Measurements from ENCODE around the gene NLRC5.

Gene NLRC5

GRCh38 chr16:57041182-57042156 is 52.1 kb downstream of the NLRC5 start:
- peak overlapping the region; percentile 45 for H3K4me3 ChIP-seq (ENCODE audit: low read depth, low read length)
- DNase-seq (ENCODE audit: low read depth): peak; percentile 89
- TF ChIP-seq, protein P1, sequence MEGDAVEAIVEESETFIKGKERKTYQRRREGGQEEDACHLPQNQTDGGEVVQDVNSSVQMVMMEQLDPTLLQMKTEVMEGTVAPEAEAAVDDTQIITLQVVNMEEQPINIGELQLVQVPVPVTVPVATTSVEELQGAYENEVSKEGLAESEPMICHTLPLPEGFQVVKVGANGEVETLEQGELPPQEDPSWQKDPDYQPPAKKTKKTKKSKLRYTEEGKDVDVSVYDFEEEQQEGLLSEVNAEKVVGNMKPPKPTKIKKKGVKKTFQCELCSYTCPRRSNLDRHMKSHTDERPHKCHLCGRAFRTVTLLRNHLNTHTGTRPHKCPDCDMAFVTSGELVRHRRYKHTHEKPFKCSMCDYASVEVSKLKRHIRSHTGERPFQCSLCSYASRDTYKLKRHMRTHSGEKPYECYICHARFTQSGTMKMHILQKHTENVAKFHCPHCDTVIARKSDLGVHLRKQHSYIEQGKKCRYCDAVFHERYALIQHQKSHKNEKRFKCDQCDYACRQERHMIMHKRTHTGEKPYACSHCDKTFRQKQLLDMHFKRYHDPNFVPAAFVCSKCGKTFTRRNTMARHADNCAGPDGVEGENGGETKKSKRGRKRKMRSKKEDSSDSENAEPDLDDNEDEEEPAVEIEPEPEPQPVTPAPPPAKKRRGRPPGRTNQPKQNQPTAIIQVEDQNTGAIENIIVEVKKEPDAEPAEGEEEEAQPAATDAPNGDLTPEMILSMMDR (IDR thresholded peaks at IDR 0.05; ENCODE audit: insufficient read depth, low read depth, low read length, missing control alignments): no peak

DNA sequence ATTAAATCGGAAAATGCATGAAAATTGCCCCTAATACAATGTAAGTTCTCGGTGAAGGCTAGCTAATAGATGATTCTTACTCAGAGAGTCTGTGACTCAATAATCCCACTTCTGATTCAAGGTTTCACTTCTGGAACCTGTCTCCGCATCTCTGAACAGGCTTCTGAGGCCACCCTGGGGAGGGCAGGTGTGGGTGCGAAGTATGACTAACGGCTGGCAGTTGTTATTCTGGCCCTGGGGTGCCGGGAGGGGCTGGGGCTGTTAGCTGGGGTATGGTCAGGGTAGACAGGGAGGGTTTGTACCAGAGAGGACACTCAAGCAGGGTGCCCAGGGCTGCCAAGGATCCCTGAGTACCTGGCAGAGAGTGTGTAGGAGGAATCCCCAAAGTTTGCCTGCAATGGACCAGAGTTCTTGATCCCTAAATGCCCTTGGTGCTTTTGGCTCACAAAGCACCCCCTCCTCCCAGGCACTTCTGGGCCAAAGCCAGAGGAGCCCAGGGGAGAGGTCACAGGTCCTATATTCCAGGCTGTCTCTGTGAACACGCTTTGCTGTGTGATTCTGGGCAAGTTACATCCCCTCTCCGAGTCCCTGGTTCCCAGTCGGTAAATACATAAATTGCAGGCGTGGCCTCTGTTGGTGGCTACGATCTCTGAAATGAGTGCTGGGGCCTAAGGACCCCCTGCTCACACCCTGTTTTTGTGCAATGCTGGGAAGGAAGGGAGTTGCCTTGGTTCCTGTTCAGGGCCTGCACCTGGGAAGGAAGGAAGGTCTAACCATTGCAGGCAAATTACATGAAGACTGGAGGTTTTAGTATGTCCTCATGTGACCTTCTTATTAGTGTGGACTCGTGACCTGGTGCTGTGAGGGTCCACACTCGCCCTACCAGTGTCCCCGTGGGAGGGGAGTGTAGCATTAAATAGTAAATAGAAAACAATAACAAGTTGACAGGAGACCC is 53.1 kb downstream of the NLRC5 start:
- TF ChIP-seq, protein P1 (IDR thresholded peaks at IDR 0.05; ENCODE audit: insufficient read depth, low read depth, low read length, missing control alignments): no peak
- H3K4me3 ChIP-seq (ENCODE audit: low read depth, low read length): peak overlapping the region; percentile 45
- DNase-seq (ENCODE audit: low read depth): peak; percentile 92

GRCh38 chr16:57043248-57043647 is 53.9 kb downstream of the NLRC5 start:
- TF ChIP-seq, protein P1 (IDR thresholded peaks at IDR 0.05; ENCODE audit: insufficient read depth, low read depth, low read length, missing control alignments): no peak
- no peak for DNase-seq (ENCODE audit: low read depth)
- no peak overlapping the region for H3K4me3 ChIP-seq (ENCODE audit: low read depth, low read length)

DNA sequence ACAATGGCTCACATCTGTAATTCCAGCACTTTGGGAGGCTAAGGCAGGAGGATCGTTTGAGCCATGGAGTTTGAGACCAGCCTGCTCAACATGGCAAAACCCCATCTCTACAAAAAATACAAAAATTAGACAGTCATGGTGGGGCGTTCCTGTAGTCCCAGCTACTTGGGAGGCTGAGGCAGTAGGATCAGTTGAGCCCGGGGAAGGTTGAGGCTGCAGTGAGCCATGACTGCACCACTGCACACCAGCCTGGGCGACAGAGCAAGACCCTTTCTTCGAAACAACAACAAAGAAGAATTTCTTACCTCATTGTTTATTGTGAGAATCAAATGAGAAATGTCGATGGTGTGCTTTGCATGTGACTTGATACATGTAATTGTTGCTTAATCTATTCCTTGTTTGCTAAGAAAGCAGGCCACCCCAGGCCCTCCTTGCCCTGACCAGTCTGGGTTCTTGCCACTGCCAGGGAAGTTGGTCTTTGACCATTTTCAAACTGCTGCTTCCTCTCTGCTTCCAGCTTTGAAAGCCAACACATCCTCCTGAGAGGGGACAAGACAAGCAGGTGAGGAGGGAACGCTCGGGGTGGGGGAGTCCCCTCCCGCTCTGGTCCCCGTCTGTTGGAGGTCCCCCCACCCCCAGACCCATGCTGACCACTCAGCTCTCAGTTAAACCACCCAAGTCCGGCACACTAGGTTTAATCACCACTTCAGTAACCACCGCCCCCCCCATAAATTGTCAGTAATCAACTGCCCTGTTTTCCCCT is 55.8 kb downstream of the NLRC5 start:
- DNase-seq (ENCODE audit: low read depth): peak; percentile 25
- TF ChIP-seq, protein P1 (IDR thresholded peaks at IDR 0.05; ENCODE audit: insufficient read depth, low read depth, low read length, missing control alignments): no peak
- H3K4me3 ChIP-seq (ENCODE audit: low read depth, low read length): no peak overlapping the region

- H3K4me3 ChIP-seq (ENCODE audit: low read depth, low read length): no peak overlapping the region
- peak; percentile 86 for DNase-seq (ENCODE audit: low read depth)
- TF ChIP-seq, protein P1 (IDR thresholded peaks at IDR 0.05; ENCODE audit: insufficient read depth, low read depth, low read length, missing control alignments): peak; percentile 78
These were observed 56.5 kb downstream of the NLRC5 start for GRCh38 chr16:57045694-57046381.

- TF ChIP-seq, protein P1 (IDR thresholded peaks at IDR 0.05; ENCODE audit: insufficient read depth, low read depth, low read length, missing control alignments): no peak
- DNase-seq (ENCODE audit: low read depth): peak; percentile 40
- no peak overlapping the region for H3K4me3 ChIP-seq (ENCODE audit: low read depth, low read length)
These were observed 58.7 kb downstream of the NLRC5 start for GRCh38 chr16:57048095-57048494.
